Measurements from ENCODE around the gene RALA. TPM values are rescaled to one million over a fixed set of nuclear protein-coding genes. Genes with fewer than 3 reads are reported as not detected.

RALA gene
- total and polyA plus RNA-seq, 10 of the 15 experiments (the other 5 are each of a cell fraction or from before 2014, with no cell fraction given), result 7.5 to 53.3 (median 23.1) TPM

DNA sequence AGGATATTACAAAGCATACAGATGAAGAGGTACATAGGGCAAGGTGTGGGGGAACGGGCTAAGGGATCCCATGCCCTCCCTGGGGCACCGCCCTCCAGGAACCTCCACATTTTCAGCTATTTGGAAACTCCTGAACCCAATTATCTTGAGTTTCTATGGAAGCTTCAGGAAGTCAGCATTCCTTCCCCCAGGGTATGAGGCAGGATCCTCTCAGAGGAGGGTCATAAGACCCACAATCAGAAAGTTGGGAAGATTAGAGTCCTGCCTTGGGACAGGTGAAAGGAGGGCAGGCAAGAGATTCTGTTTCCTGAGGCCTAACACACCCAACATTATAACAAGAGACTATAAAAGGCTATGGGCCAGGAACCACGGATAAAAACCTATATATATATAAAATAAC, 98.0 kb downstream of the RALA start:
- WGBS (ENCODE audit: insufficient coverage, insufficient replicate concordance, low lambda C conversion rate, missing lambda C conversion rate), result 41% methylated on average over 3 of the region's 3 CpGs
- Histone ChIP-seq H3K27me3 (replicated peaks in 1 of 2; ENCODE audit: control insufficient read depth in 2 of 2, insufficient read depth in 2 of 2, low read length in 1 of 2) (no peaks in the 10 kb centered on the region), H3K79me2 (ENCODE audit: control insufficient read depth, insufficient read depth, low read length) (no peaks in the 10 kb centered on the region), H3K4me2 (ENCODE audit: control insufficient read depth, insufficient read depth) (no peak overlapping the region), H3K4me3 (no peak overlapping the region), H4K20me1 (ENCODE audit: control insufficient read depth, insufficient read depth) (no peaks in the 10 kb centered on the region), H3K9ac (ENCODE audit: control insufficient read depth, insufficient read depth, low read length) (no peak overlapping the region), H3K36me3 (ENCODE audit: control insufficient read depth in 2 of 2, insufficient read depth in 2 of 2, low read length in 1 of 2) (no peaks in the 10 kb centered on the region), H3K27ac (ENCODE audit: control insufficient read depth, insufficient read depth) (no peak overlapping the region), H3K9me3 (replicated peaks; ENCODE audit: control insufficient read depth, insufficient read depth, low read length) (no peaks in the 10 kb centered on the region), H2AFZ (ENCODE audit: control insufficient read depth, low read depth, low read length) (no peak overlapping the region), H3K4me1 (ENCODE audit: control insufficient read depth, insufficient read depth, low read length) (no peaks in the 10 kb centered on the region)
- FAIRE-seq (no peak), ATAC-seq (no peak), DNase-seq (ENCODE audit: low read depth, low spot score) (no peak)
- no peak for TF ChIP-seq ZNF217 (IDR thresholded peaks at IDR 0.05)
- TF ChIP-seq JUNB (IDR thresholded peaks at IDR 0.05), result no peak
- TF ChIP-seq YY1 (IDR thresholded peaks at IDR 0.05; ENCODE audit: low read depth, low read length), result no peak
- TF ChIP-seq, protein P1, sequence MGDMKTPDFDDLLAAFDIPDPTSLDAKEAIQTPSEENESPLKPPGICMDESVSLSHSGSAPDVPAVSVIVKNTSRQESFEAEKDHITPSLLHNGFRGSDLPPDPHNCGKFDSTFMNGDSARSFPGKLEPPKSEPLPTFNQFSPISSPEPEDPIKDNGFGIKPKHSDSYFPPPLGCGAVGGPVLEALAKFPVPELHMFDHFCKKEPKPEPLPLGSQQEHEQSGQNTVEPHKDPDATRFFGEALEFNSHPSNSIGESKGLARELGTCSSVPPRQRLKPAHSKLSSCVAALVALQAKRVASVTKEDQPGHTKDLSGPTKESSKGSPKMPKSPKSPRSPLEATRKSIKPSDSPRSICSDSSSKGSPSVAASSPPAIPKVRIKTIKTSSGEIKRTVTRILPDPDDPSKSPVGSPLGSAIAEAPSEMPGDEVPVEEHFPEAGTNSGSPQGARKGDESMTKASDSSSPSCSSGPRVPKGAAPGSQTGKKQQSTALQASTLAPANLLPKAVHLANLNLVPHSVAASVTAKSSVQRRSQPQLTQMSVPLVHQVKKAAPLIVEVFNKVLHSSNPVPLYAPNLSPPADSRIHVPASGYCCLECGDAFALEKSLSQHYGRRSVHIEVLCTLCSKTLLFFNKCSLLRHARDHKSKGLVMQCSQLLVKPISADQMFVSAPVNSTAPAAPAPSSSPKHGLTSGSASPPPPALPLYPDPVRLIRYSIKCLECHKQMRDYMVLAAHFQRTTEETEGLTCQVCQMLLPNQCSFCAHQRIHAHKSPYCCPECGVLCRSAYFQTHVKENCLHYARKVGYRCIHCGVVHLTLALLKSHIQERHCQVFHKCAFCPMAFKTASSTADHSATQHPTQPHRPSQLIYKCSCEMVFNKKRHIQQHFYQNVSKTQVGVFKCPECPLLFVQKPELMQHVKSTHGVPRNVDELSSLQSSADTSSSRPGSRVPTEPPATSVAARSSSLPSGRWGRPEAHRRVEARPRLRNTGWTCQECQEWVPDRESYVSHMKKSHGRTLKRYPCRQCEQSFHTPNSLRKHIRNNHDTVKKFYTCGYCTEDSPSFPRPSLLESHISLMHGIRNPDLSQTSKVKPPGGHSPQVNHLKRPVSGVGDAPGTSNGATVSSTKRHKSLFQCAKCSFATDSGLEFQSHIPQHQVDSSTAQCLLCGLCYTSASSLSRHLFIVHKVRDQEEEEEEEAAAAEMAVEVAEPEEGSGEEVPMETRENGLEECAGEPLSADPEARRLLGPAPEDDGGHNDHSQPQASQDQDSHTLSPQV (IDR thresholded peaks at IDR 0.05), result no peak
- TF ChIP-seq, protein P2, sequence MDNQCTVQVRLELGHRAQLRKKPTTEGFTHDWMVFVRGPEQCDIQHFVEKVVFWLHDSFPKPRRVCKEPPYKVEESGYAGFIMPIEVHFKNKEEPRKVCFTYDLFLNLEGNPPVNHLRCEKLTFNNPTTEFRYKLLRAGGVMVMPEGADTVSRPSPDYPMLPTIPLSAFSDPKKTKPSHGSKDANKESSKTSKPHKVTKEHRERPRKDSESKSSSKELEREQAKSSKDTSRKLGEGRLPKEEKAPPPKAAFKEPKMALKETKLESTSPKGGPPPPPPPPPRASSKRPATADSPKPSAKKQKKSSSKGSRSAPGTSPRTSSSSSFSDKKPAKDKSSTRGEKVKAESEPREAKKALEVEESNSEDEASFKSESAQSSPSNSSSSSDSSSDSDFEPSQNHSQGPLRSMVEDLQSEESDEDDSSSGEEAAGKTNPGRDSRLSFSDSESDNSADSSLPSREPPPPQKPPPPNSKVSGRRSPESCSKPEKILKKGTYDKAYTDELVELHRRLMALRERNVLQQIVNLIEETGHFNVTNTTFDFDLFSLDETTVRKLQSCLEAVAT (IDR thresholded peaks at IDR 0.05), result no peak
- no peak for TF ChIP-seq MTA3 (IDR thresholded peaks at IDR 0.05; ENCODE audit: borderline replicate concordance, low read length)
- TF ChIP-seq, protein P3, sequence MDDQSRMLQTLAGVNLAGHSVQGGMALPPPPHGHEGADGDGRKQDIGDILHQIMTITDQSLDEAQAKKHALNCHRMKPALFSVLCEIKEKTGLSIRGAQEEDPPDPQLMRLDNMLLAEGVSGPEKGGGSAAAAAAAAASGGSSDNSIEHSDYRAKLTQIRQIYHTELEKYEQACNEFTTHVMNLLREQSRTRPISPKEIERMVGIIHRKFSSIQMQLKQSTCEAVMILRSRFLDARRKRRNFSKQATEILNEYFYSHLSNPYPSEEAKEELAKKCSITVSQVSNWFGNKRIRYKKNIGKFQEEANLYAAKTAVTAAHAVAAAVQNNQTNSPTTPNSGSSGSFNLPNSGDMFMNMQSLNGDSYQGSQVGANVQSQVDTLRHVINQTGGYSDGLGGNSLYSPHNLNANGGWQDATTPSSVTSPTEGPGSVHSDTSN (IDR thresholded peaks at IDR 0.05; ENCODE audit: insufficient replicate concordance, low read depth, low read length), result no peak
- no peak for TF ChIP-seq IKZF2 (IDR thresholded peaks at IDR 0.05)
- POLR2A ChIA-PET, result interaction anchor here (1.0 kb wide), 1 partner anchor 12 kb away, joined by 4 read pairs; no protein-coding TSS in a partner anchor
- in situ Hi-C loops (cut with MboI), result no loop called here
- CTCF ChIA-PET, result interaction anchor here (0.8 to 0.9 kb wide), 2 partner anchors 13 to 141 kb away, joined by 3 read pairs; no protein-coding TSS in a partner anchor
- RAD21 ChIA-PET (ENCODE audit: unreplicated experiment), result interaction anchor here (1.2 kb wide), 1 partner anchor 141 kb away, joined by 3 read pairs; no protein-coding TSS in a partner anchor
- BruUV-seq (replicated peaks), result no TSS peak
- SMC1A ChIA-PET (ENCODE audit: uncharacterized antibody, unreplicated experiment), result no interaction called here
- intact Hi-C loops (cut with micrococcal nuclease; ENCODE audit: unreplicated experiment), result no loop called here
